ENCODE data around the gene LRRK1.

LRRK1 gene

GRCh38 chr15:101056366-101057334 is 137.5 kb downstream of the LRRK1 start:
- H3K27ac ChIP-seq (ENCODE audit: low read length), result no peak overlapping the region

GRCh38 chr15:101057841-101058407 is 138.8 kb downstream of the LRRK1 start:
- H3K9me3 ChIP-seq (ENCODE audit: insufficient read depth, low read length, severe bottlenecking), result no peaks in the 10 kb centered on the region
- DNase-seq, result no peak
- H3K4me3 ChIP-seq (ENCODE audit: low read depth in 1 of 2, low read length in 2 of 2), result no peak overlapping the region
- no peaks in the 10 kb centered on the region; the same call in 1 of the 2 replicates for H4K20me1 ChIP-seq (ENCODE audit: insufficient read depth, low read length)
- no peaks in the 10 kb centered on the region for H3K27me3 ChIP-seq (ENCODE audit: insufficient read depth, low read length, poor library complexity)
- no peak overlapping the region for H3K4me2 ChIP-seq (ENCODE audit: insufficient read depth, low read length)
- H3K27ac ChIP-seq (ENCODE audit: low read length), result no peak overlapping the region
- no peak overlapping the region for H3K9ac ChIP-seq (ENCODE audit: low read depth, low read length)
- no peaks in the 10 kb centered on the region for H3K36me3 ChIP-seq (ENCODE audit: insufficient read depth, low read length)
- no peaks in the 10 kb centered on the region for H3K79me2 ChIP-seq (ENCODE audit: insufficient read depth, low read length)
- ATAC-seq (ENCODE audit: insufficient read depth, low read depth), result no peak
- no peak for TF ChIP-seq EZH2 (IDR thresholded peaks at IDR 0.05; ENCODE audit: borderline replicate concordance, low read depth, low read length, severe bottlenecking)
- no peak for TF ChIP-seq CTCF (IDR thresholded peaks at IDR 0.05; ENCODE audit: borderline replicate concordance, extremely low read depth, low read length, poor library complexity, severe bottlenecking)
- H2AFZ ChIP-seq (ENCODE audit: low read depth, low read length), result no peak overlapping the region
- H3K4me1 ChIP-seq (ENCODE audit: insufficient read depth, low read length), result 0 out of 2 replicates have a peak, but pooled peaks cover 5% of the 10 kb centered on the region

More at GRCh38 chr15:101056366-101057334, 137.5 kb downstream of the LRRK1 start:
- no peak overlapping the region for H2AFZ ChIP-seq (ENCODE audit: low read depth, low read length)
- no peak for TF ChIP-seq CTCF (IDR thresholded peaks at IDR 0.05; ENCODE audit: borderline replicate concordance, extremely low read depth, low read length, poor library complexity, severe bottlenecking)
- no peak for TF ChIP-seq EZH2 (IDR thresholded peaks at IDR 0.05; ENCODE audit: borderline replicate concordance, low read depth, low read length, severe bottlenecking)
- H3K9me3 ChIP-seq (ENCODE audit: insufficient read depth, low read length, severe bottlenecking), result no peaks in the 10 kb centered on the region
- no peaks in the 10 kb centered on the region for H3K36me3 ChIP-seq (ENCODE audit: insufficient read depth, low read length)
- no peaks in the 10 kb centered on the region for H3K27me3 ChIP-seq (ENCODE audit: insufficient read depth, low read length, poor library complexity)
- no peak overlapping the region for H3K4me2 ChIP-seq (ENCODE audit: insufficient read depth, low read length)
- DNase-seq (no peak), ATAC-seq (ENCODE audit: insufficient read depth, low read depth) (no peak)
- H3K9ac ChIP-seq (ENCODE audit: low read depth, low read length), result no peak overlapping the region
- no peak overlapping the region for H3K4me3 ChIP-seq (ENCODE audit: low read depth in 1 of 2, low read length in 2 of 2)
- H3K4me1 ChIP-seq (ENCODE audit: insufficient read depth, low read length), result no peaks in the 10 kb centered on the region
- no peaks in the 10 kb centered on the region for H3K79me2 ChIP-seq (ENCODE audit: insufficient read depth, low read length)
- H4K20me1 ChIP-seq (ENCODE audit: insufficient read depth, low read length), result no peaks in the 10 kb centered on the region; the same call in 1 of the 2 replicates

GRCh38 chr15:101058735-101059134 is 139.6 kb downstream of the LRRK1 start:
- Histone ChIP-seq H3K27me3 (ENCODE audit: insufficient read depth, low read length, poor library complexity) (no peaks in the 10 kb centered on the region), H4K20me1 (ENCODE audit: insufficient read depth, low read length) (no peaks in the 10 kb centered on the region; the same call in 1 of the 2 replicates), H2AFZ (ENCODE audit: low read depth, low read length) (no peak overlapping the region), H3K4me3 (ENCODE audit: low read depth in 1 of 2, low read length in 2 of 2) (no peak overlapping the region), H3K4me1 (ENCODE audit: insufficient read depth, low read length) (0 out of 2 replicates have a peak, but pooled peaks cover 5% of the 10 kb centered on the region), H3K9ac (ENCODE audit: low read depth, low read length) (no peak overlapping the region), H3K4me2 (ENCODE audit: insufficient read depth, low read length) (no peak overlapping the region), H3K27ac (ENCODE audit: low read length) (no peak overlapping the region), H3K9me3 (ENCODE audit: insufficient read depth, low read length, severe bottlenecking) (no peaks in the 10 kb centered on the region), H3K36me3 (ENCODE audit: insufficient read depth, low read length) (no peaks in the 10 kb centered on the region), H3K79me2 (ENCODE audit: insufficient read depth, low read length) (no peaks in the 10 kb centered on the region)
- ATAC-seq (ENCODE audit: insufficient read depth, low read depth) (no peak), DNase-seq (no peak)
- no peak for TF ChIP-seq EZH2 (IDR thresholded peaks at IDR 0.05; ENCODE audit: borderline replicate concordance, low read depth, low read length, severe bottlenecking)
- TF ChIP-seq CTCF (IDR thresholded peaks at IDR 0.05; ENCODE audit: borderline replicate concordance, extremely low read depth, low read length, poor library complexity, severe bottlenecking), result no peak
